DOHH2 (cell line): ENCODE results near the gene FBXO39.

Source experiments
- EZH2phosphoT487 ChIP-seq: fragments of 200-600 bp; sonication (generic); IDR thresholded peaks from 2 replicates; pipeline ENCODE4 v1.6.1; 2017; ENCODE audit warnings: borderline replicate concordance, mild to moderate bottlenecking, antibody characterized with exemption, low read length, moderate library complexity, mixed read lengths
- TF ChIP-seq, protein P1 (sequence below): fragments of 200-600 bp; sonication (generic); IDR thresholded peaks from one replicate; pipeline ENCODE4 v1.5.1; 2014; ENCODE audit warnings: antibody characterized with exemption, mild to moderate bottlenecking, low read depth, low read length; ENCODE audit not compliant: poor library complexity, severe bottlenecking

DNA sequence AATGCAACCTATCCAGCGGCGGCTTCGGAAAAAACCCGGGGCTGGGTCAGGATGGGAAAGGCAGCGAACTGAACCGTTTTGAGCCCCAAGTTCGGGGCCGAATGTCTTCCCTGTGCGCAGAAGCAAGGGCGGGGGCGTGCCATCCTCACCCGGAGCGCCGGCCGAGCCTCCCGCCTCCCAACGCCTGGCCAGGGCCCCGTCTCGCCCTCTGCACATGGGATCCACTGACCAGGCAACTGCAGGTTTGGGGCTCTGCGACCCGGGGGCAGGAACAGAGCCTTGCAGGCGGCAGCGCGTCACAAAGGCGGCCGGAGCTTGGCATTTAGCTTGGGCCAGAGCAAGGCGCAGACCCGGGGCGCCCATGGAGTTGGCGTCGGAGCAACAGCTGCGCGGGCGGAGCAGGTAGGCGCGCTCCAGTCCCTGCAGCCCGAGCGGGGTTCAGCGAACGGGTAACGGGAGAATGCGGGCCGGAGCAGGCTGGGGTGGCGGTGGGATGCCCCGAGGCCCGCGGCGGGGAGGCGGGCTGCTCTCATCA, at the start of gene FBXO39:
- TF ChIP-seq, protein P1, sequence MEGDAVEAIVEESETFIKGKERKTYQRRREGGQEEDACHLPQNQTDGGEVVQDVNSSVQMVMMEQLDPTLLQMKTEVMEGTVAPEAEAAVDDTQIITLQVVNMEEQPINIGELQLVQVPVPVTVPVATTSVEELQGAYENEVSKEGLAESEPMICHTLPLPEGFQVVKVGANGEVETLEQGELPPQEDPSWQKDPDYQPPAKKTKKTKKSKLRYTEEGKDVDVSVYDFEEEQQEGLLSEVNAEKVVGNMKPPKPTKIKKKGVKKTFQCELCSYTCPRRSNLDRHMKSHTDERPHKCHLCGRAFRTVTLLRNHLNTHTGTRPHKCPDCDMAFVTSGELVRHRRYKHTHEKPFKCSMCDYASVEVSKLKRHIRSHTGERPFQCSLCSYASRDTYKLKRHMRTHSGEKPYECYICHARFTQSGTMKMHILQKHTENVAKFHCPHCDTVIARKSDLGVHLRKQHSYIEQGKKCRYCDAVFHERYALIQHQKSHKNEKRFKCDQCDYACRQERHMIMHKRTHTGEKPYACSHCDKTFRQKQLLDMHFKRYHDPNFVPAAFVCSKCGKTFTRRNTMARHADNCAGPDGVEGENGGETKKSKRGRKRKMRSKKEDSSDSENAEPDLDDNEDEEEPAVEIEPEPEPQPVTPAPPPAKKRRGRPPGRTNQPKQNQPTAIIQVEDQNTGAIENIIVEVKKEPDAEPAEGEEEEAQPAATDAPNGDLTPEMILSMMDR, result no peak
- TF ChIP-seq EZH2phosphoT487, result no peak
